NCI-H526 treated with DMSO at 0.1 percent for 48 hours (cell line): ENCODE data around the gene WDR44.
A peak's percentile ranks its signal among the peaks of the same experiment; 100 is the strongest.
"Not testable (repeated sequence)": the region's sequence is repeated elsewhere in the genome, so short reads cannot be mapped to it uniquely, and the experiment has no call there.

ENCODE experiments used
- DNase-seq: peaks from one replicate; lab custom pipeline; 2025; lab: John Stamatoyannopoulos, UW

Gene WDR44

DNA sequence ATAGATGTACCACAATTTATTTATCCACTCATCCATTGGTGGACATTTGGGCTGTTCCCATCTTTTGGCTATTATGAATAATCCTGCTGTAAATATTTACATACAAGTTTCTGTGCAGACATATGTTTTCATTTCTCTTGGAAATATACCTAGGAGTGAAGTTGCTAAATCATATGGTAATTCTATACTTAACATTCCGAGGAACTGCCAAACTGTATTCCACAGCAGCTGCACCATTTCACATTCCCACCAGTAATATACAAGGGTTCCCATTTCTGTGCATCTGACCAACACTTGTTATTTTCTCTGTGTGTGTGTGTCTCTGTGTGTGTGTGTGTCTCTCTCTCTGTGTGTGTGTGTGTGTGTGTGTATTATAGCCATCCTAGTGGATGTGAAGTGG, 134.3 kb downstream of the WDR44 start:
- no peak for DNase-seq

DNA sequence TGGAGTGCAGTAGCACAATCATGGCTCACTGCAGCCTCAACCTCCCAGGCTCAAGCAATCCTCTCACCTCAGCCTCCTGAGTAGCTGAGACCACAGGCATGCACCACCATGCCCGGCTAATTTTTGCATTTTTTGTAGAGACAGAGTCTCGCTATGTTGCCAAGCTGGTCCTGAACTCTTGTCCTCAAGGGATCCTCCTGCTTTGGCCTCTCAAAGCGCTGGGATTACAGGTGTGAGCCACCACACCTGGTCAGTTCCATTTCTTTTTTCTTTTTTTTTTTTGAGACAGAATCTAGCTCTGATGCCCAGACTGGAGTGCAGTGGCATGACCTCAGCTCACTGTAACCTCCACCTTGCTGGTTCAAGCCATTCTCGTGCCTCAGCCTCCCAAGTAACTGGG, 136.5 kb downstream of the WDR44 start:
- DNase-seq, result not testable (repeated sequence)

GRCh38 chrX:118484216-118484903, 138.5 kb downstream of the WDR44 start:
- no peak for DNase-seq

DNA sequence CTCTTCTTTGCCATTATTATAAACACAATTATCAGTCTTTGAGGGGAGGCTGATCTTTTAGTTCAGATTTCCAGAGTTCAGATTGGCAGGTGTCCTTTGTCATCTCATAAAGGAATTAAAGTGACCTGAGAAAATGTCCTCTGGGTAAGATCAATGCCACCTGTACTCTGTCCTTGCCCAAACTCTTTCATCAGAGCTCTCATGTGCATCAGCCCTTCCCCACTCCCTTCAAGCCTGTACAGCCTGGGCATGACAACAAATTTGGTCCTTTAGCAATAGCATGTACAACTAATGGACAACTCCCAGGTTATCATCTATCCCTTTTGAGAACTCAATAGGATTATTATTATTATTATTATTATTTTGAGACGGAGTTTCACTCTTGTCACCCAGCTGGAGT, 140.8 kb downstream of the WDR44 start:
- DNase-seq, result not testable (repeated sequence)

DNA sequence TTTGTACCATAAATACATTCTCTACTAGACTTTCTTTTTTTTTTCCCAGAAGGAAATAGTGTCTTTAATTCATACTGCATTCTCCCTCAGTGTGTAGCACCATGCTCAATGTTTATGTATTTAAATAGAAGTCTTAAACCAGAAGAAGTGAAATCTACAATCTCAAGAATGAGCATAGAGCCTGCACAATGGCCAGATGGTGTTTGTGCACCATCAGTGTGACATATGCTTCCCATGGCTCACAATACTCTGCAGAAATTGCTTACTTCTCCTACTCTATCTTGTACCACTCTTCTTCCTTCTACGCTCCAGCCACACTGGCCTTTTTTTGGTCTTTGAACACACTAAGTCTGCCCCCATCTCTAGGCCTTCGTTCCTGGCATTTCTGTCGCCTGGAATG, 147.1 kb downstream of the WDR44 start:
- no peak for DNase-seq

DNA sequence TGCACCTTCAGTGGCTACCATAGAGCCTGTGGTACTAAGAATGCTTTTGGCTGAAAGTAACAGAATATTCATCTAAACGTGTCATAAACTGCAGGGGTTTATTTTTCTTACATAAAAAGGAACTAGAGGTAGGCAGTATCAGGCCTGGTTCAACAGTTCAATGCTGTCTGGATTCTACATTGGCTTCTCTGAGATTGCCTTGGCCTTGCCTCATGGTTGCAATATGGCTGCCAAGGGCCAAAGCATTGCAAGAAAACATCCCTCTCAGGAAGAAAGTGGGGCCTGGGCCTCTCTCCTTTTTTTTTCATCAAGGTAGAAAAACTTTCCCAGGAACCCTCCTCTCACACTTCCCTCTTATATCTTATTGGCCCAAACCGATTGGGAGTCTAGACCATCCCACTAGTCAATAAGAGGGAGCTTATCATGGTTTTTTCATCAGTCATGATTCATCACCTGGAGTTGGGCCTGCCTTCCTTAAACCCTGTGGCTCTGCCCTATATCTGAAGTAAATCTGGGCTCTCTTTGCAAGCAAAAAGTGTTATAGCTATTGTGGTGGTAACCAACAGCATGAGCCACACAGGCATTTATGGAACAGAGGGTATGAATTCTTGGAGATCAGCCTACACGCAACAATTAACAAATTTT, 147.9 kb downstream of the WDR44 start:
- no peak for DNase-seq

- DNase-seq, result peak; percentile 14
These were observed 149.4 kb downstream of the WDR44 start, which contains the start of gene DOCK11 for GRCh38 chrX:118495061-118495921. TSS of gene DOCK11 (plus strand) at chrX:118495815. CDS start at chrX:118495972, 157 bp downstream.

- DNase-seq, result peak; percentile 4
These were observed 150.3 kb downstream of the WDR44 start for GRCh38 chrX:118495958-118496762.

DNA sequence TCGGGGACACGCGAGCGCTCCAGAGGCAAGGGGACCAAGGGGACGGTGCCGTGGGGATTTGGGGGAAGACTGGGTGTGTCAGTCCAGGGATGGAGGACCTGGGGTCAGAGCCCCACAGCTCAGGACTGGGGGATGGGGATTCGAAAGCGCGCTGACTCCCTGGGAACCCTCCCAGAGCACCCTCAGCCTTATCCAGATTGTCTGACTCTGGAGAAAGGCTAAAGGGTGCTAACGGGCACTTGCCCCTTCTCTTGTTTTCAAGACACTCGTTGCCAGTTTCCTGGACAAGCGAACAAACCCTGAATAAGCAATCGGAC, 150.8 kb downstream of the WDR44 start:
- DNase-seq, result no peak

- no peak for DNase-seq
These were observed 151.4 kb downstream of the WDR44 start for GRCh38 chrX:118497180-118497818.

DNA sequence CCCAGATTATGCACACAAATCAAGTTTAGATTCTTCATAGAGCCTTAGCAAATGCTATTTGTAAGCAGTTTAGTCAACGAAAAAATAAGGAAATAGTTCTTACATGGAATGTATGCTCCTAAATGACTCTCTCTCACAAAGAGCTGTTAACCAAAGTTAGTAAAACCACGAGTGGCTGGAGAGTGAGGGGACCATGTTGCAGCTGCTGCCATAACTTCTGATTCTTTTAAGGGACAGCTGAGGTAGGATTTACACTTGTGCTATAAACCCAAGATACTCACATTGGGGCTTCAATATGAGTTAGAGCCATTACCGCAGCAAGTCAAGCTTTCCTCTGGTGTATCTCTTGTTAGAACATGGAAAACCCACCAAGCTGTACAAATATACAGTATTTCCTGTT, 152.4 kb downstream of the WDR44 start:
- DNase-seq, result no peak

GRCh38 chrX:118498755-118499154, 152.8 kb downstream of the WDR44 start:
- no peak for DNase-seq

GRCh38 chrX:118499295-118499694, 153.4 kb downstream of the WDR44 start:
- DNase-seq, result peak; percentile 79
